AG04450 (cell line): Measurements from ENCODE around the gene TRIM5. TPM values are rescaled to one million over a fixed set of nuclear protein-coding genes. Genes with fewer than 3 reads are reported as not detected.

Source experiments
- CTCF ChIA-PET: fragments of 300-600, 350-600 bp; formaldehyde crosslinking; extraction: SDS; loops from one replicate; lab custom pipeline; 2022; ENCODE audit warnings: antibody characterized with exemption, inconsistent platforms; lab: Charles Lee
- POLR2A ChIA-PET: fragments of 350-600 bp; formaldehyde crosslinking; extraction: SDS; loops from one replicate; lab custom pipeline; 2021; ENCODE audit warnings: antibody characterized with exemption, inconsistent platforms; lab: Yijun Ruan, JAX
- DNase-seq: peaks from one replicate; pipeline ENCODE4 v3.0.0-alpha.2; 2011; ENCODE audit warnings: low read depth, low spot score
- H3K27ac ChIP-seq: one replicate; pipeline ENCODE4 v1.5.1; 2012; ENCODE audit warnings: low read depth, low read length, control low read depth
- H3K27me3 ChIP-seq: one replicate; pipeline ENCODE4 v1.6.0; 2012; ENCODE audit warnings: low read length; ENCODE audit not compliant: control insufficient read depth, insufficient read depth
- H3K4me3 ChIP-seq: 2 replicates; pipeline ENCODE4 v1.5.1; 2011; ENCODE audit warnings: mild to moderate bottlenecking, low read depth, low read length, control low read depth
- H3K9me3 ChIP-seq: 2 replicates; pipeline ENCODE4 v1.5.1; 2012; ENCODE audit warnings: low read length; ENCODE audit not compliant: control insufficient read depth, insufficient read depth
- polyA plus RNA-seq: library from polyadenylated mRNA; depleted of rRNA; stranded (reverse); fragments of >200 nt; gene quantifications from 2 replicates; pipeline ENCODE4 v1.2.3, GENCODE V29; 2011; rRNA removed
- TF ChIP-seq, protein P1 (sequence below): IDR thresholded peaks from 2 replicates; pipeline ENCODE4 v1.5.1; 2011; ENCODE audit warnings: low read depth, low read length, control low read depth, inconsistent platforms

The TRIM5 gene
- polyA plus RNA-seq, 1 experiment: 53.3 TPM

DNA sequence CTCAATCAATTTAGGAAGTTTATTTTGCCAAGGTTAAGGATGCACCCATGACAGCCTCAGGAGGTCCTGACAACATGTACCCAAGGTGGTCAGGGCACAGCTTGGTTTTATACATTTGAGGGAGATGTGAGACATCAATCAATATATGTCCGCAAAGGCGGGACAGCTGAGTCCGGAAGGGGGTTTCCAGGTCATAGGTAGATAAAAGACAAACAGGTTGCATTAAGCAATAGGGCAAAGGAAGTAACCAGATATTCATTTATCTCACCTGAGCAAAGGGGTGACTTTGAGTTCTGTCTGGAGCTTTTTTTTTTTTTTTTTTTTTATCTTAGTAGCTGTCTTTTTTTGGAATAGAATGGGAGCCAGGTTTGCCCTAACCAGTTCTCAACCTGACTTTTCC lies 62.1 kb downstream of the TRIM5 start:
- Histone ChIP-seq H3K27me3 (no peaks in the 10 kb centered on the region), H3K4me3 (no peak overlapping the region), H3K27ac (no peak overlapping the region), H3K9me3 (no peaks in the 10 kb centered on the region)
- TF ChIP-seq, protein P1, sequence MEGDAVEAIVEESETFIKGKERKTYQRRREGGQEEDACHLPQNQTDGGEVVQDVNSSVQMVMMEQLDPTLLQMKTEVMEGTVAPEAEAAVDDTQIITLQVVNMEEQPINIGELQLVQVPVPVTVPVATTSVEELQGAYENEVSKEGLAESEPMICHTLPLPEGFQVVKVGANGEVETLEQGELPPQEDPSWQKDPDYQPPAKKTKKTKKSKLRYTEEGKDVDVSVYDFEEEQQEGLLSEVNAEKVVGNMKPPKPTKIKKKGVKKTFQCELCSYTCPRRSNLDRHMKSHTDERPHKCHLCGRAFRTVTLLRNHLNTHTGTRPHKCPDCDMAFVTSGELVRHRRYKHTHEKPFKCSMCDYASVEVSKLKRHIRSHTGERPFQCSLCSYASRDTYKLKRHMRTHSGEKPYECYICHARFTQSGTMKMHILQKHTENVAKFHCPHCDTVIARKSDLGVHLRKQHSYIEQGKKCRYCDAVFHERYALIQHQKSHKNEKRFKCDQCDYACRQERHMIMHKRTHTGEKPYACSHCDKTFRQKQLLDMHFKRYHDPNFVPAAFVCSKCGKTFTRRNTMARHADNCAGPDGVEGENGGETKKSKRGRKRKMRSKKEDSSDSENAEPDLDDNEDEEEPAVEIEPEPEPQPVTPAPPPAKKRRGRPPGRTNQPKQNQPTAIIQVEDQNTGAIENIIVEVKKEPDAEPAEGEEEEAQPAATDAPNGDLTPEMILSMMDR: no peak
- ChIA-PET CTCF (no interaction called here), POLR2A (interaction anchor here (0.7 kb wide), 1 partner anchor 1446 kb away, joined by 6 read pairs; no protein-coding TSS in a partner anchor)
- no peak for DNase-seq

DNA sequence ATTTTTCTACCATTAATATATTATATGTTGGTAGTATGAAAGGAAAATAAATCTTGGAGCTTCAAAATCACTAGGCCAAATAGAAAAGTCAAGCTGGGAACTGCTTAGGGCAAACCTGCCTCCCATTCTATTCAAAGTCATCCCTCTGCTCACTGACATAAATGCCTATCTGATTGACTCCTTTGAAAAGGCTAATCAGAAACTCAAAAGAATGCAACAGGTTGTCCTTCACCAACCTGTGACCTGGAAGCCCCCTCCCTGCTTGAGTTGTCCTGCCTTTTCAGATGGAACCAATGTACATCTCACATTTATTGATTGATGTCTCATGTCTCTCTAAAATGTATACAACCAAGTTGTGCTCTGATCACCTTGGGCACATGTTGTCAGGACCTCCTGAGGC lies 63.3 kb downstream of the TRIM5 start:
- TF ChIP-seq, protein P1: no peak
- H3K9me3 ChIP-seq: no peaks in the 10 kb centered on the region
- no peak for DNase-seq
- no peak overlapping the region for H3K4me3 ChIP-seq
- ChIA-PET CTCF (interaction anchor here (1.2 to 2.0 kb wide), 2 partner anchors 15 to 63 kb away, joined by 3 to 9 read pairs; partner anchors contain the start of gene TRIM5), POLR2A (interaction anchor here (1.0 to 1.8 kb wide), 4 partner anchors 15 to 68 kb away, joined by 3 to 9 read pairs (median 6); partner anchors contain the start of genes TRIM22, TRIM5 and TRIM6)
- peak overlapping the region; percentile 13 for H3K27ac ChIP-seq
- no peaks in the 10 kb centered on the region for H3K27me3 ChIP-seq

DNA sequence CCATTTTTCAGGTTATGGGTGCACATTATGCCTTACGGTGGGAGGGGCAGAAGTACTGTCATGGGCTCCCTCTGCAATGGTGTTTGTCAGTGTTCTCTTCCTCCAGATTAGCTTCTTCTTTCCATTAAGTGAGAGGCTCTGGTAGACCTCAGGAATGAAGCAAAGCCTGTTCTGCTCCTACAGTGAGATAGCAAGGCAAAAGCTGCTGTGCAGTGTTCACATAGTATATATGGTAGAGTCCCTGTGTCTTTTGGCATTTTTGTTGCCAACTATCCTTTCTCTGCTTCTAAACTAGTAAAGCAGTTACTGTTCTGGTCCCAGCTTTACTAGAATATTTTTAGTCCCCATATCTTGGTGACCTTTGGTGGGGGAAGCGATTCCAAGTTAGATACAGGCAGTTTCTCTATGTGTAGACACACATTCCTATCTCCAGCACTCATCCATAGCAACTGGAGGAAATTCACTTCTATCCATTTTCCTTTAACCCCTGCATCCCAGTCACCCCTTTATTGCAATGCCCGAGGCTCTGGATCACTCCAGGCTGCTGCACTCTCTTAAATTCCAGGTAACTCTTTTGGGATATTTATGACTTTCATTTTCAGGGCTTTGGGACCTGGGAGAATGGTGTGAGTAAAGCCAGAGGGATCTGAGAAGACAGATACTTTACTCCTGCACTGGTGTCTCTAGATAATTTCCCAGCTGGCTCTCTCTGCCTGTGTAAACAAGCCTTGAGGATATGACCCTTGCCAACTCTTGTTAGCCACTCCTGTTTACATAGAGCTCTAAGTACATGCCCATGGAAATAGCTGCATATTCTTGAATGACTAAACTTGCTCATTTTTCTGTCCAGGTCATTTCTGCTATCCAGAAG lies 64.0 kb downstream of the TRIM5 start:
- DNase-seq: peak; percentile 78
- POLR2A ChIA-PET: interaction anchor here (1.0 to 1.8 kb wide), 4 partner anchors 15 to 69 kb away, joined by 3 to 9 read pairs (median 6); partner anchors contain the start of genes TRIM22, TRIM5 and TRIM6
- Histone ChIP-seq H3K27ac (peak overlapping the region; percentile 68), H3K4me3 (no peak overlapping the region), H3K9me3 (no peaks in the 10 kb centered on the region), H3K27me3 (no peaks in the 10 kb centered on the region)
- TF ChIP-seq, protein P1: no peak
- CTCF ChIA-PET: interaction anchor here (1.2 to 2.8 kb wide), 4 partner anchors 15 to 145 kb away, joined by 3 to 10 read pairs (median 6); partner anchors contain the start of gene TRIM5

DNA sequence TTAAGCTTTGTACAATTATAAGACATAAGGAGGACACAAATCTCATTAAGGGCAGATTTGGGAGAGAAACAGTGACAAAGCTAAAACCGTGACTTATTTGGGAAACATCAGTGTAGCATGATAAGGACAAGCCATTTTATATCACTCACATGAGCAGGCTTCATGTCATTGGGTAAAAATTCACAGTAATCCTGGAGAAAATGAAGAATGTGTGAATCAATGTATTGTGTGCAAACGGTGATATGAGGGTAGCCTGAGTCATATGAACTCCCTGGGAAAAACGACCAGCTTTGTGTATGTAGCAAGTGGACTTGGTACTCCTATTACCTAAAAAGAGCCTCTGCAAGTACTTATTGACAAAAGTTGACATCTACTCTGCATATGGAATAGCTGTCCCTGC lies 66.1 kb downstream of the TRIM5 start:
- CTCF ChIA-PET: interaction anchor here (0.5 to 2.8 kb wide), 6 partner anchors 18 to 416 kb away, joined by 3 to 12 read pairs (median 8); no protein-coding TSS in a partner anchor
- POLR2A ChIA-PET: no interaction called here
- Histone ChIP-seq H3K4me3 (no peak overlapping the region), H3K9me3 (no peaks in the 10 kb centered on the region), H3K27me3 (no peaks in the 10 kb centered on the region), H3K27ac (peak overlapping the region; percentile 57)
- TF ChIP-seq, protein P1: no peak
- peak; percentile 61 for DNase-seq

Other genes starting within 250 kb of the TRIM5 start
- gene OR51I1, start 243.6 kb downstream of the TRIM5 start, polyA plus RNA-seq: not detected in 2 replicates
- gene OR51I2, start 235.8 kb downstream of the TRIM5 start, polyA plus RNA-seq: not detected in 2 replicates
- not detected in 2 replicates for gene OR52D1, start 196.4 kb downstream of the TRIM5 start, polyA plus RNA-seq
- not detected in 2 replicates for gene UBQLN3, start 175.1 kb downstream of the TRIM5 start, polyA plus RNA-seq
- gene UBQLNL, start 168.4 kb downstream of the TRIM5 start, polyA plus RNA-seq: 0.31 and 0.42 TPM in 2 replicates
- 0.10 TPM in 1 of 2 replicates, not detected in the other for gene OR52H1, start 136.5 kb downstream of the TRIM5 start, polyA plus RNA-seq
- not detected in 2 replicates for gene OR52B6, start 104.2 kb downstream of the TRIM5 start, polyA plus RNA-seq
- gene TRIM6, start 88.4 kb downstream of the TRIM5 start, polyA plus RNA-seq: 5.7 and 6.8 TPM in 2 replicates
- gene TRIM34, start 60.1 kb downstream of the TRIM5 start, polyA plus RNA-seq: 12.8 and 18.3 TPM in 2 replicates
- 79.9 and 100 TPM in 2 replicates for gene TRIM22, start 4.7 kb upstream of the TRIM5 start, polyA plus RNA-seq
- not detected in 2 replicates for gene OR56B1, start 51.4 kb upstream of the TRIM5 start, polyA plus RNA-seq
- gene OR52N4, start 69.2 kb upstream of the TRIM5 start, polyA plus RNA-seq: not detected in 2 replicates
- gene OR52N5, start 98.3 kb upstream of the TRIM5 start, polyA plus RNA-seq: not detected in 2 replicates
- gene OR52N1, start 106.2 kb upstream of the TRIM5 start, polyA plus RNA-seq: not detected in 2 replicates
- not detected in 2 replicates for gene OR52N2, start 123.8 kb upstream of the TRIM5 start, polyA plus RNA-seq
- not detected in 2 replicates for gene OR52E6, start 156.8 kb upstream of the TRIM5 start, polyA plus RNA-seq
- gene OR52E8, start 172.6 kb upstream of the TRIM5 start, polyA plus RNA-seq: not detected in 2 replicates
- not detected in 2 replicates for gene OR52E4, start 195.6 kb upstream of the TRIM5 start, polyA plus RNA-seq
- gene OR52E5, start 208.1 kb upstream of the TRIM5 start, polyA plus RNA-seq: not detected in 2 replicates